RWPE1 (cell line): ENCODE measurements around the gene CHST10.

Experiments used
- CTCF ChIA-PET: fragments of 350-600 bp; sonication (Branson Sonifier 250); formaldehyde crosslinking; extraction: SDS; loops from one replicate; lab custom pipeline; 2021; lab: Yijun Ruan, JAX
- POLR2A ChIA-PET: fragments of 400-600 bp; formaldehyde crosslinking; extraction: SDS; loops from one replicate; lab custom pipeline; 2020; ENCODE audit warnings: antibody characterized with exemption; ENCODE audit not compliant: low non-redundant PET; lab: Yijun Ruan, JAX
- DNase-seq: peaks from one replicate; pipeline ENCODE4 v3.0.0; 2012; ENCODE audit warnings: low spot score
- H3K27ac ChIP-seq: fragments of 450-650 bp; 2 replicates; pipeline ENCODE4 v1.5.1; 2017
- CTCF ChIP-seq: fragments of 450-650 bp; conservative IDR thresholded peaks from 2 replicates; pipeline ENCODE4 v1.5.1; 2017; ENCODE audit warnings: low read depth, mild to moderate bottlenecking

CHST10 gene

DNA sequence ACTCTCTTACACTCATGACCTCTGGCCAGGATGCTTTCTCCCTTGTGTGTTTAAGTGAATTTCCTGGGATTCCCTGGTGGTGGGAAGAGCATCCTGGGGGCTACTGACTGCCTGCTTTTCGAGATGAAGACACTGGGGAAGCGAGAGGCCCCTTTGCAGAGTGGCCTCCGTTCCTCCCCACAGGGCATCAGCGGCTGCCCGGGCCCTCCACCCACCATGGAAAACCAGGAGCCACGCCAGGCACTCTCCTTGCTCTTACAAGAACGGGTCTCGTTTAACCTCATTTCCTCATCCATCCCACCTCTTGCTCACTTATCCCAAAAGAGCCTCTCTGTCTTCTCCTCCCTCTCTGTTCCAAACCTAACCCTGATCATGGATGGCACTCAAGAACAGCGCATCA lies 17.8 kb downstream of the CHST10 start:
- ChIA-PET POLR2A (no interaction called here), CTCF (no interaction called here)
- TF ChIP-seq CTCF: no peak
- DNase-seq: no peak
- no peak overlapping the region for H3K27ac ChIP-seq

GRCh38 chr2:100397976-100398375 lies 19.5 kb downstream of the CHST10 start:
- TF ChIP-seq CTCF: no peak
- ChIA-PET CTCF (no interaction called here), POLR2A (no interaction called here)
- no peak for DNase-seq
- H3K27ac ChIP-seq: no peak overlapping the region

GRCh38 chr2:100397118-100397860 lies 20.2 kb downstream of the CHST10 start:
- DNase-seq: no peak
- ChIA-PET POLR2A (no interaction called here), CTCF (no interaction called here)
- H3K27ac ChIP-seq: no peak overlapping the region
- no peak for TF ChIP-seq CTCF

GRCh38 chr2:100396483-100396882 lies 21.0 kb downstream of the CHST10 start:
- CTCF ChIA-PET: no interaction called here
- TF ChIP-seq CTCF: no peak
- DNase-seq: no peak
- H3K27ac ChIP-seq: no peak overlapping the region
- POLR2A ChIA-PET: no interaction called here

GRCh38 chr2:100395532-100396350 lies 21.7 kb downstream of the CHST10 start:
- no peak for TF ChIP-seq CTCF
- CTCF ChIA-PET: no interaction called here
- DNase-seq: no peak
- no peak overlapping the region for H3K27ac ChIP-seq
- POLR2A ChIA-PET: no interaction called here

DNA sequence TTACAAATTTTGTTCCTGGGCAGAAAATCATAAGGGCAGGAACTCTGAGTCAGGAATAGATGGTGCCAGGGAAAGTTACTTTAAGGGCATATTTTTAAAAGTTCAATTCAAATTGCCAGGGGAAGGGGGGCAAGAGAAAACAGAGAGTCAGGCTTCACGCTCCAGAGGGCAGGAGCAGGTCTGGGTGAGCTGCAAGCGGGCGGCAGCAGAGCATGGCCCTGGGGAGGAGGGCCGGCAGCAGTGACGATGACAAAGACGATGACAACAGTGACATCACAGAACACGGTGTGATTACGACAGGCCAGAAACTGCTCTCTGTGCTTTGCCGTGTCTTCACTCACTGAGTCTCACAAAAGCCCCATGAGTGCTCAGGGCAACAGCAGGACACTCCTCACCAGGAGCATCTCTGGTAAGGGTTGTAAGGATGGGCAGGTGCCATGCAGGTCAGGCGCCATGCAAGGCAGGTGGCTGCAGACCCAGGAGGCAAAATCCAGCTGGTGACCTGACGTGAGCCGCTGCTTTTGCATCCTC lies 23.3 kb downstream of the CHST10 start:
- POLR2A ChIA-PET: no interaction called here
- CTCF ChIA-PET: no interaction called here
- H3K27ac ChIP-seq: no peak overlapping the region
- no peak for TF ChIP-seq CTCF
- no peak for DNase-seq
